ENCODE measurements around the gene PSMB5. TPM values are rescaled to one million over a fixed set of nuclear protein-coding genes. Genes with fewer than 3 reads are reported as not detected.

Gene PSMB5
- polyA plus RNA-seq, 1 experiment = 282 TPM

DNA sequence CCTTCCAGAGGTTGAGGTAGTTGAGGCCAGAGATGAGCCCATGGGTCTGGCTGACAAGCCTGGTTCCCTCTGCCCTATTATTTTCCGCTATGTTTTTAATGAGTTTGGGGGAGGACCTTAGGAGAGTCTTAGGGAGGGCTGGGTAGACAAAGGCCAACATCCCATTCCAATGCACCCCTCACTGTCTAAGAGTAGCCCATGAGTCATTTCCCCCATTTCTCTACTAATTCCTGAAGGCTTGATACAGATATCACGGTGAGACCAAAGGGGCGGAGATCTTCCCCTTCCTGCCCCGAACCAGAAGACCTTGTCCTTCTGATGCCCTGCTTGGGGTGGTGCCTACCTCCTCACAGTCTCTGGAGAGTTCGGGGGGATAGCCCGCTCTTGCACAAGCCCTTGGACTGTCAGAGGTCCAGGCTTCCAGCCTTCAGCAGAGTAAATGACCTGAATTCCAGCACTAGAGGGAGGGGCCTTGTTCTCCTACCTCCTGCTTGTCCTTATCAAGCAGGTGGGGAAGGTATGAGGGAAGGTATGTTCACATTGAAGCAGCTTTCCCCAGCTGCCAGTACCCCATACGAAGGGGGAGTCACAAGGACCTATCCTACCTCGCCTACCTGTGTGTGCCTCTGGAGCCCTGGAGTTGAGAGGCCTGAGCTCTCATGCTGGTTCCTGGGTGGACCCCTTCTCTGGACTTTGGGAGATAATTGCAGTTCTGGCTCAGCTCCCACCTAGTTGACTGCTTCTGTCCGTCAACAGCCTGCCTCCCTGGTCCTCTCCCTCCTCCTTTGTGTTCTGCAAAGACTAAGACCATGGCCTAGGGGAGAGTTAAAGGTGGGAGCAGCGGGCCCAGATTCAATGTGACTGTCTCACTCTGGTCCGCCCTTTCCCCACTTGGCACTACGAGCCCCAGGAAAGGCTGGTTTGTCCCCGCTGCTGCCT lies 11.0 kb upstream of the PSMB5 start:
- POLR2A ChIA-PET = no interaction called here
- Histone ChIP-seq H3K4me3 (ENCODE audit: low read depth, low read length) (no peak overlapping the region), H3K27me3 (ENCODE audit: control insufficient read depth, insufficient read depth, low read length) (no peaks in the 10 kb centered on the region), H3K27ac (ENCODE audit: low read depth, low read length) (no peak overlapping the region), H3K9me3 (ENCODE audit: control insufficient read depth, insufficient read depth, low read length) (peaks cover 3% of the 10 kb centered on the region; the same call in 1 of the 2 replicates)
- TF ChIP-seq, protein P1, sequence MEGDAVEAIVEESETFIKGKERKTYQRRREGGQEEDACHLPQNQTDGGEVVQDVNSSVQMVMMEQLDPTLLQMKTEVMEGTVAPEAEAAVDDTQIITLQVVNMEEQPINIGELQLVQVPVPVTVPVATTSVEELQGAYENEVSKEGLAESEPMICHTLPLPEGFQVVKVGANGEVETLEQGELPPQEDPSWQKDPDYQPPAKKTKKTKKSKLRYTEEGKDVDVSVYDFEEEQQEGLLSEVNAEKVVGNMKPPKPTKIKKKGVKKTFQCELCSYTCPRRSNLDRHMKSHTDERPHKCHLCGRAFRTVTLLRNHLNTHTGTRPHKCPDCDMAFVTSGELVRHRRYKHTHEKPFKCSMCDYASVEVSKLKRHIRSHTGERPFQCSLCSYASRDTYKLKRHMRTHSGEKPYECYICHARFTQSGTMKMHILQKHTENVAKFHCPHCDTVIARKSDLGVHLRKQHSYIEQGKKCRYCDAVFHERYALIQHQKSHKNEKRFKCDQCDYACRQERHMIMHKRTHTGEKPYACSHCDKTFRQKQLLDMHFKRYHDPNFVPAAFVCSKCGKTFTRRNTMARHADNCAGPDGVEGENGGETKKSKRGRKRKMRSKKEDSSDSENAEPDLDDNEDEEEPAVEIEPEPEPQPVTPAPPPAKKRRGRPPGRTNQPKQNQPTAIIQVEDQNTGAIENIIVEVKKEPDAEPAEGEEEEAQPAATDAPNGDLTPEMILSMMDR (IDR thresholded peaks at IDR 0.05; ENCODE audit: low read depth, low read length) = no peak
- CTCF ChIA-PET = interaction anchor here (1.8 to 2.2 kb wide), 2 partner anchors 51 to 59 kb away, joined by 7 to 9 read pairs; no protein-coding TSS in a partner anchor
- no peak for DNase-seq (ENCODE audit: low read depth, low spot score)

DNA sequence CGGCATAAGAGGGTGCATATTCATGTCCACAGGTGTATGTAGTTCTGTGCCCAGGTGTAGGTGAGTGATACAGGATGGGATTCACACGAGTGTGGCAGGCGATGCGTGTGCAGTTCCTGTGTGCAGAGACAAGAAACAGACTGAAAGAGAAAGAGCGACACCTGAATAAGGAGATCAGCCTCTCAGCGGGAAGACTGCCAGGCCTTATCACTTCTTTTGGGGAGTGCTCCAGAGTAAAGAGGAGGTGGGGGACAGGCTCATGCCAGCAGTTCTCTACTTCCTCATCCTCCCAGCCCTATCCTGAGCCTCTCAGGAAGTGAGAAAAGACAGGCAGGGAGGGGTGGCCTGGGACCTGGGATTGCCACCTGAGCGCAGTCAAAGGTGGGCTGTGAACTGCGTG lies 10.1 kb upstream of the PSMB5 start:
- POLR2A ChIA-PET = interaction anchor here (0.5 kb wide), 1 partner anchor 73 kb away, joined by 3 read pairs; no protein-coding TSS in a partner anchor
- TF ChIP-seq, protein P1 (IDR thresholded peaks at IDR 0.05; ENCODE audit: low read depth, low read length) = no peak
- Histone ChIP-seq H3K9me3 (ENCODE audit: control insufficient read depth, insufficient read depth, low read length) (peaks cover 3% of the 10 kb centered on the region; the same call in 1 of the 2 replicates), H3K27me3 (ENCODE audit: control insufficient read depth, insufficient read depth, low read length) (no peaks in the 10 kb centered on the region), H3K27ac (ENCODE audit: low read depth, low read length) (no peak overlapping the region), H3K4me3 (ENCODE audit: low read depth, low read length) (no peak overlapping the region)
- CTCF ChIA-PET = interaction anchor here (1.0 kb wide), 1 partner anchor 32 kb away, joined by 3 read pairs; no protein-coding TSS in a partner anchor
- DNase-seq (ENCODE audit: low read depth, low spot score) = no peak

DNA sequence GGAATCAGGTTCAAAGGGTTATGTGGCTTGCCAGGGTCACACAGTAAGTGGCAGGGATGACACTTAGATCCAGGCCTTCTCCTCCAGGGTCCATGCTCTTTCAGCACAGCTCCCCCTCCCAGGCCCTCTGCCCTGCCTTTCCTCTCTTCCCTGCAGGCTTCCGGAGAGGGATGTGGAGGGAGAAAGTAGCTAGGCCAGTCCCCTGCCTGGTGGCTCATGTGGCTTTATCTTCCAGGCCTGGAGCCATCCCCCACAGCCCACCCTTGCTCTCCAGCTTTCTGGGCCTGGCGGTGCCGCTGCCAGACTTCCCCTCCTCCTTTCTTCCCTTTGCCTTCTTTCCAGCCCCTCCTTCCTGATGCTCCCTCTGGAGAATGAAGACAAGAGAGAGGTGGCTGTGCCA lies 9.1 kb upstream of the PSMB5 start:
- no peaks in the 10 kb centered on the region for H3K27me3 ChIP-seq (ENCODE audit: control insufficient read depth, insufficient read depth, low read length)
- CTCF ChIA-PET = interaction anchor here (1.2 kb wide), 1 partner anchor 25 kb away, joined by 3 read pairs; no protein-coding TSS in a partner anchor
- POLR2A ChIA-PET = no interaction called here
- TF ChIP-seq, protein P1 (IDR thresholded peaks at IDR 0.05; ENCODE audit: low read depth, low read length) = no peak
- no peak overlapping the region for H3K4me3 ChIP-seq (ENCODE audit: low read depth, low read length)
- no peak overlapping the region for H3K27ac ChIP-seq (ENCODE audit: low read depth, low read length)
- no peak for DNase-seq (ENCODE audit: low read depth, low spot score)
- H3K9me3 ChIP-seq (ENCODE audit: control insufficient read depth, insufficient read depth, low read length) = peaks cover 3% of the 10 kb centered on the region; the same call in 1 of the 2 replicates

GRCh38 chr14:23043145-23043544 lies 8.4 kb upstream of the PSMB5 start:
- CTCF ChIA-PET = interaction anchor here (1.2 kb wide), 1 partner anchor 26 kb away, joined by 3 read pairs; no protein-coding TSS in a partner anchor
- Histone ChIP-seq H3K27me3 (ENCODE audit: control insufficient read depth, insufficient read depth, low read length) (no peaks in the 10 kb centered on the region), H3K9me3 (ENCODE audit: control insufficient read depth, insufficient read depth, low read length) (no peaks in the 10 kb centered on the region; the same call in 1 of the 2 replicates), H3K27ac (ENCODE audit: low read depth, low read length) (no peak overlapping the region), H3K4me3 (ENCODE audit: low read depth, low read length) (no peak overlapping the region)
- POLR2A ChIA-PET = interaction anchor here (1.2 kb wide), 1 partner anchor 15 kb away, joined by 3 read pairs; no protein-coding TSS in a partner anchor
- TF ChIP-seq, protein P1 (IDR thresholded peaks at IDR 0.05; ENCODE audit: low read depth, low read length) = no peak
- no peak for DNase-seq (ENCODE audit: low read depth, low spot score)

Measured in AG04450 (cell line).